ENCODE results near the gene TAF1.

GRCh38 chrX:71515038-71515396, 148.9 kb downstream of the TAF1 start:
- TF ChIP-seq CTCF (IDR thresholded peaks at IDR 0.05) (no peak), POLR2A (IDR thresholded peaks at IDR 0.05) (no peak)
